K562 (cell line): Measurements from ENCODE around the gene MEX3A. TPM values are rescaled to one million over a fixed set of nuclear protein-coding genes. Genes with fewer than 3 reads are reported as not detected.
A peak's percentile ranks its signal among the peaks of the same experiment; 100 is the strongest.

Experiments used
- CREB3L1 ChIP-seq: fragments of 450-650 bp; IDR thresholded peaks from 2 replicates; pipeline ENCODE4 v1.6.1; 2014; ENCODE audit warnings: low read depth, mild to moderate bottlenecking, moderate library complexity, borderline replicate concordance
- E2F1 ChIP-seq: sonication (generic); formaldehyde crosslinking; IDR thresholded peaks from 2 replicates; pipeline ENCODE4 v1.8.1; 2023; ENCODE audit warnings: mild to moderate bottlenecking, missing genetic modification reagents, moderate library complexity
- EP300 ChIP-seq: IDR thresholded peaks from 2 replicates; pipeline ENCODE4 v1.6.1; 2012; ENCODE audit warnings: low read length, improper control_type of control experiment
- FOXJ2 ChIP-seq: fragments of 200-800 bp; sonication (Bioruptor generic); IDR thresholded peaks from 2 replicates; pipeline ENCODE4 v1.6.1; 2016; ENCODE audit warnings: missing genetic modification characterization, missing compliant biosample characterization
- FOXJ3 ChIP-seq: sonication (generic); formaldehyde crosslinking; IDR thresholded peaks from 2 replicates; pipeline ENCODE4 v1.4.0; 2020; ENCODE audit warnings: mild to moderate bottlenecking, missing genetic modification reagents
- GATAD2B ChIP-seq: fragments of 450-650 bp; IDR thresholded peaks from 2 replicates; pipeline ENCODE4 v1.6.1; 2017; ENCODE audit warnings: mild to moderate bottlenecking, borderline replicate concordance
- GTF2E2 ChIP-seq: fragments of 200-800 bp; sonication (Bioruptor generic); IDR thresholded peaks from 2 replicates; pipeline ENCODE4 v1.6.1; 2016; ENCODE audit warnings: missing genetic modification characterization, missing compliant biosample characterization
- HDAC3 ChIP-seq: fragments of 450-650 bp; IDR thresholded peaks from 2 replicates; pipeline ENCODE4 v1.6.1; 2018; ENCODE audit warnings: borderline replicate concordance, mild to moderate bottlenecking, moderate library complexity; ENCODE audit not compliant: partially characterized antibody
- MAFK ChIP-seq: IDR thresholded peaks from 2 replicates; pipeline ENCODE4 v1.6.1; 2011; ENCODE audit warnings: low read length, improper control_type of control experiment
- MAZ ChIP-seq, 2 experiments: fragments of 450-650 bp in 1 of 2; sonication (generic) in 1 of 2; formaldehyde crosslinking; IDR thresholded peaks in 1 of 2; conservative IDR thresholded peaks in 1 of 2; 2 replicates each; pipeline versions ENCODE4 v1.4.0 to v1.5.0; 2020; ENCODE audit warnings: mild to moderate bottlenecking in 1 of 2, missing genetic modification reagents in 1 of 2
- NONO ChIP-seq, 2 experiments: fragments of 200-400 bp in 1 of 2; fragments of 450-650 bp in 1 of 2; formaldehyde crosslinking in 1 of 2; IDR thresholded peaks; 2 replicates each; pipeline ENCODE4 v1.6.1; 2017; ENCODE audit warnings: low read depth in 2 of 2, mild to moderate bottlenecking in 2 of 2, moderate library complexity in 2 of 2, low read length in 1 of 2
- POLR2AphosphoS5 ChIP-seq: IDR thresholded peaks from 2 replicates; pipeline ENCODE4 v1.6.1; 2011; ENCODE audit warnings: mild to moderate bottlenecking, low read depth, low read length, moderate library complexity; ENCODE audit not compliant: control insufficient read depth, insufficient read depth
- PYGO2 ChIP-seq: fragments of 450-650 bp; IDR thresholded peaks from 2 replicates; pipeline ENCODE4 v1.6.1; 2016; ENCODE audit warnings: mild to moderate bottlenecking, missing genetic modification characterization, moderate library complexity, missing compliant biosample characterization
- SMAD1 ChIP-seq: fragments of 150-350 bp; IDR thresholded peaks from 2 replicates; pipeline ENCODE4 v1.6.1; 2014; ENCODE audit warnings: low read length, low read depth; ENCODE audit not compliant: partially characterized antibody
- SMARCE1 ChIP-seq: fragments of 450-650 bp; IDR thresholded peaks from 2 replicates; pipeline ENCODE4 v1.7.1; 2016; ENCODE audit warnings: mild to moderate bottlenecking
- SNRNP70 ChIP-seq: fragments of 200-400 bp; formaldehyde crosslinking; optimal IDR thresholded peaks from 2 replicates; pipeline ENCODE3; 2017; ENCODE audit warnings: low read depth, low read length
- SREBF2 ChIP-seq: sonication (generic); formaldehyde crosslinking; IDR thresholded peaks from 2 replicates; pipeline ENCODE4 v1.4.0; 2020; ENCODE audit warnings: mild to moderate bottlenecking, missing genetic modification reagents
- TRIM24 ChIP-seq, 2 experiments: fragments of 450-650 bp; IDR thresholded peaks; 2 replicates each; pipeline ENCODE4 v1.6.1; 2016
- YY1 ChIP-seq, 3 experiments: IDR thresholded peaks; 2 replicates each; pipeline ENCODE4 v1.6.1; 2011; ENCODE audit warnings: low read length in 2 of 3, mild to moderate bottlenecking in 2 of 3, moderate library complexity in 2 of 3, borderline replicate concordance in 1 of 3, control low read depth in 1 of 3, low read depth in 1 of 3; ENCODE audit not compliant: insufficient read depth in 3 of 3, insufficient replicate concordance in 2 of 3, control insufficient read depth in 1 of 3, insufficient read length in 1 of 3; ENCODE audit errors: extremely low read depth in 1 of 3
- ZBTB5 ChIP-seq: fragments of 450-650 bp; IDR thresholded peaks from 2 replicates; pipeline ENCODE4 v1.6.1; 2017; ENCODE audit warnings: antibody characterized with exemption
- ZNF311 ChIP-seq: fragments of 250-450 bp; sonication (Bioruptor Pico); IDR thresholded peaks from 2 replicates; pipeline ENCODE4 v1.4.0; 2020; ENCODE audit warnings: mild to moderate bottlenecking, moderate library complexity
- ZNF436 ChIP-seq: fragments of 250-450, 450-650 bp; sonication (Bioruptor Pico); formaldehyde crosslinking; IDR thresholded peaks from 2 replicates; pipeline ENCODE4 v1.7.0; 2020; ENCODE audit warnings: mild to moderate bottlenecking
- polyA plus RNA-seq, 8 experiments: library from polyadenylated mRNA; depleted of rRNA in 4 of 8; stranded (reverse) in 5 of 8; unstranded in 3 of 8; fragments of >200 nt; fragmentation: Nextera tagmentation in 2 of 8; fragmentation: Illumina TruSeq in 1 of 8; extraction: Ambion mirVana in 2 of 8; extraction: Trizol in 1 of 8; gene quantifications; 2 replicates each; pipeline versions ENCODE4 v1.2.1 to v1.2.3, GENCODE V29; 2011 to 2014; ENCODE audit warnings: inconsistent platforms in 1 of 8, missing spikeins in 1 of 8
- total RNA-seq, 7 experiments: library from RNA; depleted of rRNA in 6 of 7; stranded (reverse); fragments of >200 nt in 6 of 7; fragmentation: Illumina TruSeq in 2 of 7; extraction: Trizol in 2 of 7; gene quantifications; 2 replicates each; pipeline versions ENCODE4 v1.2.1 to v1.2.3, GENCODE V29; 2011 to 2021; ENCODE audit warnings: low replicate concordance in 1 of 7

The MEX3A gene
- total and polyA plus RNA-seq, 9 of the 15 experiments (the other 6 are each of a cell fraction or from before 2014, with no cell fraction given), result 0.36 to 13.7 (median 5.2) TPM

GRCh38 chr1:156122519-156123355 lies 40.5 kb upstream of the MEX3A start (continued):
- TF ChIP-seq MAZ (CRISPR knock-in tag; conservative IDR thresholded peaks at IDR 0.05 in 1 of 2, IDR thresholded peaks at IDR 0.05 in 1 of 2) (peak in 1 of 2 experiments; percentile 33; a peak in 2 of 4 replicates), E2F1 (no peak), FOXJ2 (tag) (peak; percentile 45; the same call in 1 of the 2 replicates), SREBF2 (CRISPR knock-in tag) (no peak), POLR2AphosphoS5 (0 out of 2 replicates have a peak, but pooled peaks have one; percentile 12), ZNF311 (CRISPR knock-in tag) (0 out of 2 replicates have a peak, but pooled peaks have one; percentile 42), PYGO2 (tag) (0 out of 2 replicates have a peak, but pooled peaks have one; percentile 5), HDAC3 (no peak), EP300 (0 out of 2 replicates have a peak, but pooled peaks have one; percentile 4), GATAD2B (peak; percentile 56; the same call in 1 of the 2 replicates), FOXJ3 (CRISPR knock-in tag) (no peak), TRIM24 (IDR thresholded peaks at IDR 0.05) (no peak), SMARCE1 (peak; percentile 88), YY1 (IDR thresholded peaks at IDR 0.05; ENCODE audit: borderline replicate concordance in 1 of 3, control insufficient read depth in 1 of 3, extremely low read depth in 1 of 3, insufficient read depth in 3 of 3, insufficient read length in 1 of 3, insufficient replicate concordance in 2 of 3, low read depth in 1 of 3, low read length in 2 of 3) (peak in 1 of 3 experiments; percentile 40), MAFK (peak; percentile 84), SNRNP70 (no peak), CREB3L1 (peak; percentile 25; the same call in 1 of the 2 replicates), GTF2E2 (no peak), SMAD1 (peak; percentile 60), NONO (IDR thresholded peaks at IDR 0.05; ENCODE audit: low read depth in 2 of 2, low read length in 1 of 2) (peak in 1 of 2 experiments; percentile 61; a peak in 1 of 4 replicates), ZBTB5 (no peak), ZNF436 (no peak)
